Esophagus muscularis mucosa (tissue), 4 donors: ENCODE data around the gene HOXC11. TPM values are rescaled to one million over a fixed set of nuclear protein-coding genes. Genes with fewer than 3 reads are reported as not detected.

Source experiments
- DNase-seq: peaks from one replicate; pipeline ENCODE4 v3.0.0-alpha.2; 2017; ENCODE audit errors: extremely low spot score
- H3K27ac ChIP-seq, 4 donors: fragments of 200-600 bp; sonication (generic); replicated peaks in 1 of 4; 1 replicate in 3 of 4; 2 replicates in 1 of 4; pipeline ENCODE4 v1.5.1; 2016 to 2019; ENCODE audit warnings: mild to moderate bottlenecking in 1 of 4
- H3K27me3 ChIP-seq, 4 donors: fragments of 200-600 bp; sonication (generic); one replicate each; pipeline versions ENCODE4 v1.5.1 to v1.6.0; 2016 to 2019
- H3K36me3 ChIP-seq, 4 donors: fragments of 200-600 bp; sonication (generic); one replicate each; pipeline ENCODE4 v1.5.1; 2016 to 2019
- H3K4me1 ChIP-seq, 4 donors: fragments of 200-600 bp; sonication (generic); one replicate each; pipeline ENCODE4 v1.5.1; 2016 to 2019
- H3K4me3 ChIP-seq, 4 donors: fragments of 200-600 bp; sonication (generic); 1 replicate in 2 of 4; 2 replicates in 2 of 4; pipeline ENCODE4 v1.5.1; 2016 to 2019; ENCODE audit warnings: mild to moderate bottlenecking in 4 of 4, moderate library complexity in 1 of 4
- H3K9me3 ChIP-seq, 4 donors: fragments of 200-600 bp; sonication (generic); 1 replicate in 3 of 4; 2 replicates in 1 of 4; pipeline ENCODE4 v1.5.1; 2016 to 2019
- CTCF ChIP-seq, 3 experiments: fragments of 200-600 bp in 2 of 3; fragments of 450-650 bp in 1 of 3; sonication (generic) in 2 of 3; IDR thresholded peaks; one replicate each; pipeline ENCODE4 v1.5.1; 2017 to 2019; ENCODE audit warnings: antibody characterized with exemption in 3 of 3, mild to moderate bottlenecking in 2 of 3, moderate library complexity in 1 of 3
- EP300 ChIP-seq: sonication (generic); formaldehyde crosslinking; IDR thresholded peaks from one replicate; pipeline ENCODE4 v1.6.1; 2017; ENCODE audit warnings: antibody characterized with exemption
- POLR2A ChIP-seq: fragments of 450-650 bp; IDR thresholded peaks from one replicate; pipeline ENCODE4 v1.6.1; 2017; ENCODE audit warnings: antibody characterized with exemption, moderate library complexity, mild to moderate bottlenecking, low read depth
- POLR2AphosphoS5 ChIP-seq, 2 donors: sonication (generic); formaldehyde crosslinking; IDR thresholded peaks; one replicate each; pipeline ENCODE4 v1.6.1; 2017; ENCODE audit warnings: antibody characterized with exemption in 2 of 2
- WGBS: methylation state at CpG from one replicate; pipeline ENCODE4 v1.1.5; 2018; 5-methylcytosine and 5-hydroxymethylcytosine counted together
- intact Hi-C: fragments of 100-400 bp; cut with DNase I; formaldehyde crosslinking; loops from one replicate; pipeline ENCODE4 v1.15.1; 2023
- total RNA-seq, 4 donors: library from RNA; depleted of rRNA; stranded (reverse); fragments of >200 nt; gene quantifications; one replicate each; pipeline versions ENCODE4 v1.1.0 to v1.2.1, GENCODE V29; 2016

HOXC11 gene
- total RNA-seq, 4 donors from 2014 or later: not detected

GRCh38 chr12:54018468-54018984 is 45.6 kb downstream of the HOXC11 start:
- H3K4me3 ChIP-seq: peak overlapping the region; percentile 48 to 62 (median 53)
- no peak for TF ChIP-seq EP300
- TF ChIP-seq POLR2AphosphoS5 (IDR thresholded peaks at IDR 0.05): no peak
- TF ChIP-seq POLR2A: no peak
- no peak for TF ChIP-seq CTCF (IDR thresholded peaks at IDR 0.05)
- WGBS: 37% methylated on average over 29 of the region's 29 CpGs
- peaks cover 22 to 57% (median 44%) of the 10 kb centered on the region in 4 donors for H3K4me1 ChIP-seq
- intact Hi-C loops: loop anchor here (10.0 kb wide), 1 partner anchor 346 kb away; the partner anchor contains the start of gene GPR84
- no peaks in the 10 kb centered on the region for H3K9me3 ChIP-seq
- no peaks in the 10 kb centered on the region for H3K36me3 ChIP-seq
- peak overlapping the region in 3 of 4 donors; percentile 22 to 61 (median 36) for H3K27ac ChIP-seq
- peaks cover 0 to 100% (median 52%) of the 10 kb centered on the region in 4 donors for H3K27me3 ChIP-seq
- DNase-seq: no peak

GRCh38 chr12:54019091-54019811 is 46.3 kb downstream of the HOXC11 start:
- intact Hi-C loops: loop anchor here (10.0 kb wide), 1 partner anchor 346 kb away; the partner anchor contains the start of gene GPR84
- Histone ChIP-seq H3K9me3 (no peaks in the 10 kb centered on the region), H3K27ac (peak overlapping the region in 1 of 4 donors; percentile 23), H3K4me1 (peaks cover 22 to 54% (median 42%) of the 10 kb centered on the region in 4 donors), H3K36me3 (no peaks in the 10 kb centered on the region), H3K27me3 (peaks cover 0 to 100% (median 54%) of the 10 kb centered on the region in 4 donors), H3K4me3 (peak overlapping the region in 3 of 4 donors; percentile 24 to 56 (median 48))
- DNase-seq: no peak
- TF ChIP-seq POLR2A (no peak), CTCF (IDR thresholded peaks at IDR 0.05) (no peak), EP300 (no peak), POLR2AphosphoS5 (IDR thresholded peaks at IDR 0.05) (no peak)
- WGBS: 54% methylated on average over 34 of the region's 43 CpGs

GRCh38 chr12:54019924-54020590 is 47.1 kb downstream of the HOXC11 start:
- 53% methylated on average over 8 of the region's 10 CpGs for WGBS
- intact Hi-C loops: loop anchor here (10.0 kb wide), 1 partner anchor 345 kb away; the partner anchor contains the start of gene GPR84
- no peak overlapping the region for H3K4me3 ChIP-seq

More at GRCh38 chr12:54019924-54020590, 47.1 kb downstream of the HOXC11 start:
- Histone ChIP-seq H3K27me3 (peaks cover 0 to 100% (median 53%) of the 10 kb centered on the region in 4 donors), H3K4me1 (peaks cover 16 to 46% (median 36%) of the 10 kb centered on the region in 4 donors), H3K9me3 (no peaks in the 10 kb centered on the region), H3K27ac (peak overlapping the region in 1 of 4 donors; percentile 23), H3K36me3 (no peaks in the 10 kb centered on the region)
- DNase-seq: no peak
- TF ChIP-seq POLR2A (no peak), CTCF (IDR thresholded peaks at IDR 0.05) (no peak), EP300 (no peak), POLR2AphosphoS5 (IDR thresholded peaks at IDR 0.05) (no peak)
